ENCODE data around the gene ERH.

- TF ChIP-seq POLR2AphosphoS5 (IDR thresholded peaks at IDR 0.05; ENCODE audit: low read depth, low read length) (no peak), TAF1 (IDR thresholded peaks at IDR 0.05; ENCODE audit: borderline replicate concordance, insufficient read depth, low read length) (no peak)
These were observed 10.3 kb upstream of the ERH start for GRCh38 chr14:69408331-69408960.

All from PFSK-1 (cell line).